Smooth muscle cell (in vitro differentiated cells): ENCODE data around the gene EID2. TPM values are rescaled to one million over a fixed set of nuclear protein-coding genes. Genes with fewer than 3 reads are reported as not detected.

Experiments
- DNase-seq: peaks from one replicate; lab custom pipeline; 2025; ENCODE audit not compliant: unreplicated experiment; lab: John Stamatoyannopoulos, UW
- H2AFZ ChIP-seq: fragments of 200-600 bp; sonication (generic); 2 replicates; pipeline ENCODE4 v1.6.0; 2016; ENCODE audit warnings: antibody characterized with exemption, low read depth, mild to moderate bottlenecking
- H3F3A ChIP-seq: fragments of 200-600 bp; sonication (generic); 2 replicates; pipeline ENCODE4 v1.6.0; 2017; ENCODE audit warnings: antibody characterized with exemption, low read depth
- H3K27ac ChIP-seq: fragments of 200-600 bp; sonication (generic); 2 replicates; pipeline ENCODE4 v1.5.1; 2016; ENCODE audit warnings: low read depth, mild to moderate bottlenecking
- H3K27me3 ChIP-seq: fragments of 200-600 bp; sonication (generic); 2 replicates; pipeline ENCODE4 v1.6.1; 2016; ENCODE audit warnings: low read depth, mild to moderate bottlenecking
- H3K36me3 ChIP-seq: fragments of 200-600 bp; sonication (generic); 2 replicates; pipeline ENCODE4 v1.5.1; 2016; ENCODE audit warnings: low read depth
- H3K4me1 ChIP-seq: fragments of 200-600 bp; sonication (generic); 2 replicates; pipeline ENCODE4 v1.5.1; 2016; ENCODE audit warnings: low read depth
- H3K4me2 ChIP-seq: fragments of 200-600 bp; sonication (generic); 2 replicates; pipeline ENCODE4 v1.6.0; 2016; ENCODE audit warnings: mild to moderate bottlenecking
- H3K4me3 ChIP-seq: fragments of 200-600 bp; sonication (generic); 2 replicates; pipeline ENCODE4 v1.5.1; 2016; ENCODE audit warnings: mild to moderate bottlenecking
- H3K79me2 ChIP-seq: fragments of 200-600 bp; sonication (generic); 2 replicates; pipeline ENCODE4 v1.6.0; 2016; ENCODE audit warnings: low read depth, mild to moderate bottlenecking
- H3K9ac ChIP-seq: fragments of 200-600 bp; sonication (generic); 2 replicates; pipeline ENCODE4 v1.6.0; 2016; ENCODE audit warnings: low read depth
- H3K9me3 ChIP-seq: fragments of 200-600 bp; sonication (generic); replicated peaks from 2 replicates; pipeline ENCODE4 v1.5.1; 2016; ENCODE audit warnings: low read depth
- H4K20me1 ChIP-seq: fragments of 200-600 bp; sonication (generic); 2 replicates; pipeline ENCODE4 v1.6.0; 2016; ENCODE audit warnings: low read depth
- WGBS: methylation state at CpG from one replicate; pipeline ENCODE4 v1.1.7; 2016; ENCODE audit warnings: low lambda C conversion rate; 5-methylcytosine and 5-hydroxymethylcytosine counted together
- polyA plus RNA-seq: library from polyadenylated mRNA; unstranded; fragments of >200 nt; fragmentation: Nextera tagmentation; extraction: Ambion mirVana; gene quantifications from 2 replicates; pipeline ENCODE4 v1.2.1, GENCODE V29; 2016
- total RNA-seq: library from RNA; depleted of rRNA; stranded (reverse); fragments of >200 nt; gene quantifications from 2 replicates; pipeline ENCODE4 v1.2.3, GENCODE V29; 2014
- TF ChIP-seq, protein P1 (sequence below): fragments of 200-600 bp; sonication (generic); IDR thresholded peaks from 2 replicates; pipeline ENCODE4 v1.5.1; 2017; ENCODE audit warnings: borderline replicate concordance, mild to moderate bottlenecking, antibody characterized with exemption; ENCODE audit not compliant: insufficient read depth, poor library complexity, severe bottlenecking

The EID2 gene
- total and polyA plus RNA-seq, 2 experiments from 2014 or later, result 11.9 to 24.2 TPM

DNA sequence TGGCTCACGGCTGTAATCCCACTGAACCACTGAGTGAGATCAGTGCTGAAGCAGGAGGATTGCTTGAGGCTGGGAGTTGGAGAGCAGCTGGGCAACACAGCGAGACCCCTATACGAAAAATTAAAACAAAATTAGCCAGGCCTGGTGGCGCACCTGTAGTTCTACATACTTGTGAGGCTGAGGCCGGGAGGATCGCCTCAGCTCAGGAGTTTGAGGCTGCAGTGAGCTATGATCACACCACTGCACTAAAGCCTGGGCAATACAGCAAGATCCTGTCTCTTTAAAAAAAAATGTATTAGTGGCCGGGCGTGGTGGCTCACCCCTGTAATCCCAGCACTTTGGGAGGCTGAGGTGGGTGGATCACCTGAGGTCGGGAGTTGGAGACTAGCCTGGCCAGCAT, 31.3 kb downstream of the EID2 start:
- Histone ChIP-seq H4K20me1 (no peaks in the 10 kb centered on the region), H3K4me1 (peaks cover 8% of the 10 kb centered on the region), H2AFZ (no peak overlapping the region), H3K36me3 (no peaks in the 10 kb centered on the region), H3K4me3 (no peak overlapping the region), H3K9ac (no peak overlapping the region), H3K4me2 (no peak overlapping the region), H3K79me2 (no peaks in the 10 kb centered on the region), H3K27me3 (peaks cover 52% of the 10 kb centered on the region), H3F3A (no peaks in the 10 kb centered on the region), H3K9me3 (no peaks in the 10 kb centered on the region), H3K27ac (no peak overlapping the region)
- TF ChIP-seq, protein P1, sequence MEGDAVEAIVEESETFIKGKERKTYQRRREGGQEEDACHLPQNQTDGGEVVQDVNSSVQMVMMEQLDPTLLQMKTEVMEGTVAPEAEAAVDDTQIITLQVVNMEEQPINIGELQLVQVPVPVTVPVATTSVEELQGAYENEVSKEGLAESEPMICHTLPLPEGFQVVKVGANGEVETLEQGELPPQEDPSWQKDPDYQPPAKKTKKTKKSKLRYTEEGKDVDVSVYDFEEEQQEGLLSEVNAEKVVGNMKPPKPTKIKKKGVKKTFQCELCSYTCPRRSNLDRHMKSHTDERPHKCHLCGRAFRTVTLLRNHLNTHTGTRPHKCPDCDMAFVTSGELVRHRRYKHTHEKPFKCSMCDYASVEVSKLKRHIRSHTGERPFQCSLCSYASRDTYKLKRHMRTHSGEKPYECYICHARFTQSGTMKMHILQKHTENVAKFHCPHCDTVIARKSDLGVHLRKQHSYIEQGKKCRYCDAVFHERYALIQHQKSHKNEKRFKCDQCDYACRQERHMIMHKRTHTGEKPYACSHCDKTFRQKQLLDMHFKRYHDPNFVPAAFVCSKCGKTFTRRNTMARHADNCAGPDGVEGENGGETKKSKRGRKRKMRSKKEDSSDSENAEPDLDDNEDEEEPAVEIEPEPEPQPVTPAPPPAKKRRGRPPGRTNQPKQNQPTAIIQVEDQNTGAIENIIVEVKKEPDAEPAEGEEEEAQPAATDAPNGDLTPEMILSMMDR, result no peak
- 88% methylated on average over 9 of the region's 9 CpGs for WGBS
- DNase-seq, result no peak

GRCh38 chr19:39507715-39508364, 32.1 kb downstream of the EID2 start:
- Histone ChIP-seq H3K27ac (no peak overlapping the region), H3K9me3 (no peaks in the 10 kb centered on the region), H3K79me2 (no peaks in the 10 kb centered on the region), H3K4me2 (peak overlapping the region; percentile 85), H3K36me3 (no peaks in the 10 kb centered on the region), H2AFZ (peak overlapping the region; percentile 88), H3F3A (no peaks in the 10 kb centered on the region), H3K27me3 (peaks cover 50% of the 10 kb centered on the region), H3K9ac (no peak overlapping the region), H3K4me1 (peaks cover 8% of the 10 kb centered on the region), H3K4me3 (peak overlapping the region; percentile 48), H4K20me1 (no peaks in the 10 kb centered on the region)
- no peak for DNase-seq
- TF ChIP-seq, protein P1, result no peak
- 42% methylated on average over 24 of the region's 24 CpGs for WGBS

DNA sequence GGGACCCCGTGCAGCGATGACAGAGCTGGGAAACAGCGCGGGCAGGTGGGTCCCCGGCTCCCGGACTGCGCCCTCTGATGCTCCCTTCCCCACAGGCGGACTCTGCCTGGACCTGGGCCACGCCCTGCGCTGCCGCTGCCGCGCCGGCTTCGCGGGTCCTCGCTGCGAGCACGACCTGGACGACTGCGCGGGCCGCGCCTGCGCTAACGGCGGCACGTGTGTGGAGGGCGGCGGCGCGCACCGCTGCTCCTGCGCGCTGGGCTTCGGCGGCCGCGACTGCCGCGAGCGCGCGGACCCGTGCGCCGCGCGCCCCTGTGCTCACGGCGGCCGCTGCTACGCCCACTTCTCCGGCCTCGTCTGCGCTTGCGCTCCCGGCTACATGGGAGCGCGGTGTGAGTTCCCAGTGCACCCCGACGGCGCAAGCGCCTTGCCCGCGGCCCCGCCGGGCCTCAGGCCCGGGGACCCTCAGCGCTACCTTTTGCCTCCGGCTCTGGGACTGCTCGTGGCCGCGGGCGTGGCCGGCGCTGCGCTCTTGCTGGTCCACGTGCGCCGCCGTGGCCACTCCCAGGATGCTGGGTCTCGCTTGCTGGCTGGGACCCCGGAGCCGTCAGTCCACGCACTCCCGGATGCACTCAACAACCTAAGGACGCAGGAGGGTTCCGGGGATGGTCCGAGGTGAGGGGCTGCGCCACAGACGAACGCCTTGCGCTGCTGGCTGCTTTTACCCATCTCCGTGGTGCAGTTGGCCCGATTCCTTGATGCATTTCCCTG, 32.8 kb downstream of the EID2 start:
- WGBS, result 3% methylated on average over 88 of the region's 96 CpGs
- peak overlapping the region; percentile 48 for H3K4me3 ChIP-seq
- H3K27me3 ChIP-seq, result peaks cover 45% of the 10 kb centered on the region
- no peaks in the 10 kb centered on the region for H3K9me3 ChIP-seq
- H3K27ac ChIP-seq, result no peak overlapping the region
- DNase-seq, result no peak
- H3F3A ChIP-seq, result no peaks in the 10 kb centered on the region
- no peaks in the 10 kb centered on the region for H4K20me1 ChIP-seq
- no peaks in the 10 kb centered on the region for H3K36me3 ChIP-seq
- H3K9ac ChIP-seq, result no peak overlapping the region
- H2AFZ ChIP-seq, result peak overlapping the region; percentile 88
- TF ChIP-seq, protein P1, result no peak
- H3K4me2 ChIP-seq, result peak overlapping the region; percentile 85
- H3K79me2 ChIP-seq, result no peaks in the 10 kb centered on the region
- peaks cover 8% of the 10 kb centered on the region for H3K4me1 ChIP-seq
